Trophoblast cell (in vitro differentiated cells and primary cell): Measurements from ENCODE around the gene UBL4B.

Experiments
- DNase-seq, 2 donors: peaks; one replicate each; pipeline ENCODE4 v3.0.0-alpha.2; 2016
- H2AFZ ChIP-seq: 2 replicates; pipeline ENCODE4 v1.6.1; 2013; ENCODE audit warnings: low read length, moderate library complexity, mild to moderate bottlenecking; ENCODE audit not compliant: insufficient read depth, poor library complexity
- H2AK5ac ChIP-seq: 2 replicates; pipeline ENCODE4 v1.6.1; 2013; ENCODE audit warnings: mild to moderate bottlenecking, low read length
- H2BK120ac ChIP-seq: 2 replicates; pipeline ENCODE4 v1.6.1; 2013; ENCODE audit warnings: low read length, mild to moderate bottlenecking, moderate library complexity; ENCODE audit not compliant: insufficient read depth, poor library complexity
- H2BK12ac ChIP-seq: 2 replicates; pipeline ENCODE4 v1.6.1; 2013; ENCODE audit warnings: mild to moderate bottlenecking, low read length, moderate library complexity
- H2BK5ac ChIP-seq: 2 replicates; pipeline ENCODE4 v1.6.1; 2013; ENCODE audit warnings: low read length, low read depth, moderate library complexity, mild to moderate bottlenecking; ENCODE audit not compliant: poor library complexity
- H3K14ac ChIP-seq: 2 replicates; pipeline ENCODE4 v1.6.1; 2013; ENCODE audit warnings: mild to moderate bottlenecking, low read length
- H3K18ac ChIP-seq: 2 replicates; pipeline ENCODE4 v1.6.1; 2013; ENCODE audit warnings: mild to moderate bottlenecking, low read length
- H3K23ac ChIP-seq: 2 replicates; pipeline ENCODE4 v1.6.1; 2013; ENCODE audit warnings: low read length
- H3K27ac ChIP-seq: 2 replicates; pipeline ENCODE4 v1.5.1; 2013; ENCODE audit warnings: low read depth, mild to moderate bottlenecking, inconsistent platforms, low read length, moderate library complexity
- H3K27me3 ChIP-seq: 2 replicates; pipeline ENCODE4 v1.6.1; 2013; ENCODE audit warnings: inconsistent platforms, mild to moderate bottlenecking, low read length, moderate library complexity; ENCODE audit not compliant: insufficient read depth
- H3K36me3 ChIP-seq, 2 experiments: 1 replicate in 1 of 2; 2 replicates in 1 of 2; pipeline ENCODE4 v1.6.1; 2013; ENCODE audit warnings: low read length in 2 of 2, mild to moderate bottlenecking in 2 of 2, moderate library complexity in 1 of 2; ENCODE audit not compliant: insufficient read depth in 2 of 2, control insufficient read depth in 1 of 2
- H3K4ac ChIP-seq: 2 replicates; pipeline ENCODE4 v1.6.1; 2013; ENCODE audit warnings: low read depth, mild to moderate bottlenecking, low read length, moderate library complexity
- H3K4me1 ChIP-seq, 2 experiments: 1 replicate in 1 of 2; 2 replicates in 1 of 2; pipeline ENCODE4 v1.6.1; 2013; ENCODE audit warnings: low read length in 2 of 2, mild to moderate bottlenecking in 2 of 2, moderate library complexity in 1 of 2; ENCODE audit not compliant: insufficient read depth in 2 of 2, control insufficient read depth in 1 of 2
- H3K4me2 ChIP-seq: 2 replicates; pipeline ENCODE4 v1.6.1; 2013; ENCODE audit warnings: inconsistent platforms, mild to moderate bottlenecking, low read length, moderate library complexity
- H3K4me3 ChIP-seq: 2 replicates; pipeline ENCODE4 v1.5.1; 2013; ENCODE audit warnings: mild to moderate bottlenecking, low read depth, low read length, inconsistent platforms
- H3K79me1 ChIP-seq: one replicate; pipeline ENCODE4 v1.6.1; 2013; ENCODE audit warnings: low read length
- H3K79me2 ChIP-seq: 2 replicates; pipeline ENCODE4 v1.6.1; 2013; ENCODE audit warnings: low read length, mild to moderate bottlenecking; ENCODE audit not compliant: control insufficient read depth, insufficient read depth, poor library complexity
- H3K9ac ChIP-seq: 2 replicates; pipeline ENCODE4 v1.6.1; 2013; ENCODE audit warnings: mild to moderate bottlenecking, low read length
- H3K9me3 ChIP-seq: 2 replicates; pipeline ENCODE4 v1.6.1; 2013; ENCODE audit warnings: low read depth, mild to moderate bottlenecking, control low read depth, inconsistent platforms, low read length; ENCODE audit not compliant: insufficient read depth
- H4K12ac ChIP-seq: 2 replicates; pipeline ENCODE4 v1.6.1; 2013; ENCODE audit warnings: low read depth, mild to moderate bottlenecking, low read length, moderate library complexity
- H4K8ac ChIP-seq: 2 replicates; pipeline ENCODE4 v1.6.1; 2013; ENCODE audit warnings: low read depth, mild to moderate bottlenecking, low read length, moderate library complexity
- H4K91ac ChIP-seq: one replicate; pipeline ENCODE4 v1.6.1; 2013; ENCODE audit warnings: low read depth, mild to moderate bottlenecking, low read length, moderate library complexity
- WGBS: extraction: QIAGEN DNeasy Blood & Tissue Kit; methylation state at CpG from one replicate; pipeline ENCODE4 v1.1.7; 2013; ENCODE audit warnings: missing lambda C conversion rate; ENCODE audit not compliant: insufficient read length, insufficient coverage; ENCODE audit errors: extremely low coverage; 5-methylcytosine and 5-hydroxymethylcytosine counted together

UBL4B gene

GRCh38 chr1:110119843-110120242 is 7.6 kb downstream of the UBL4B start:
- no peak overlapping the region for H4K91ac ChIP-seq
- no peak overlapping the region for H2AFZ ChIP-seq
- no peak overlapping the region for H3K4me3 ChIP-seq
- no peak overlapping the region for H2BK120ac ChIP-seq
- DNase-seq, result no peak
- peaks cover 5% of the 10 kb centered on the region for H3K9me3 ChIP-seq
- no peak overlapping the region for H2BK12ac ChIP-seq
- no peaks in the 10 kb centered on the region for H3K79me1 ChIP-seq
- H3K18ac ChIP-seq, result no peak overlapping the region
- no peak overlapping the region for H3K9ac ChIP-seq
- no peaks in the 10 kb centered on the region for H3K79me2 ChIP-seq
- no peak overlapping the region for H3K27ac ChIP-seq
- no peaks in the 10 kb centered on the region for H3K36me3 ChIP-seq
- H3K4me1 ChIP-seq, result peaks cover 0 to 2% of the 10 kb centered on the region in 2 experiments
- no peak overlapping the region for H3K4ac ChIP-seq
- no peak overlapping the region for H3K23ac ChIP-seq
- no peak overlapping the region for H4K12ac ChIP-seq
- no peaks in the 10 kb centered on the region for H3K27me3 ChIP-seq
- H2BK5ac ChIP-seq, result no peak overlapping the region
- no peak overlapping the region for H4K8ac ChIP-seq
- no peak overlapping the region for H2AK5ac ChIP-seq
- no CpG with 5 or more reads among the region's 3 CpGs for WGBS
- no peak overlapping the region for H3K14ac ChIP-seq
- no peak overlapping the region for H3K4me2 ChIP-seq

- no peak overlapping the region for H2AK5ac ChIP-seq
- no peak overlapping the region for H3K14ac ChIP-seq
- H4K91ac ChIP-seq, result no peak overlapping the region
- no peak overlapping the region for H3K4ac ChIP-seq
- no peak overlapping the region for H3K9ac ChIP-seq
- H3K27me3 ChIP-seq, result no peaks in the 10 kb centered on the region
- H3K79me2 ChIP-seq, result no peaks in the 10 kb centered on the region
- no peaks in the 10 kb centered on the region for H3K36me3 ChIP-seq
- H2BK5ac ChIP-seq, result no peak overlapping the region
- H4K12ac ChIP-seq, result no peak overlapping the region
- H2BK12ac ChIP-seq, result no peak overlapping the region
- no peak overlapping the region for H3K27ac ChIP-seq
- H3K23ac ChIP-seq, result no peak overlapping the region
- DNase-seq, result no peak
- no peak overlapping the region for H2AFZ ChIP-seq
- H3K4me3 ChIP-seq, result no peak overlapping the region
- peaks cover 0 to 2% of the 10 kb centered on the region in 2 experiments for H3K4me1 ChIP-seq
- H2BK120ac ChIP-seq, result no peak overlapping the region
- H3K9me3 ChIP-seq, result peaks cover 5% of the 10 kb centered on the region
- no CpG with 5 or more reads among the region's 12 CpGs for WGBS
- no peak overlapping the region for H4K8ac ChIP-seq
- no peak overlapping the region for H3K4me2 ChIP-seq
- no peak overlapping the region for H3K18ac ChIP-seq
- no peaks in the 10 kb centered on the region for H3K79me1 ChIP-seq
Measured at GRCh38 chr1:110120960-110121561, 8.8 kb downstream of the UBL4B start.

- Histone ChIP-seq H3K9me3 (peaks cover 5% of the 10 kb centered on the region), H3K4me1 (no peaks in the 10 kb centered on the region), H3K27me3 (no peaks in the 10 kb centered on the region), H3K4me3 (no peak overlapping the region), H2BK12ac (no peak overlapping the region), H2BK120ac (no peak overlapping the region), H3K14ac (no peak overlapping the region), H3K27ac (no peak overlapping the region), H3K9ac (no peak overlapping the region), H4K12ac (no peak overlapping the region), H4K8ac (no peak overlapping the region), H3K23ac (no peak overlapping the region), H3K18ac (no peak overlapping the region), H3K36me3 (no peaks in the 10 kb centered on the region), H2AFZ (no peak overlapping the region), H3K4ac (no peak overlapping the region), H4K91ac (no peak overlapping the region), H2AK5ac (no peak overlapping the region), H3K4me2 (no peak overlapping the region), H3K79me1 (no peaks in the 10 kb centered on the region), H2BK5ac (no peak overlapping the region), H3K79me2 (no peaks in the 10 kb centered on the region)
- WGBS, result no CpG with 5 or more reads among the region's 3 CpGs
- DNase-seq, result no peak
Measured at GRCh38 chr1:110123224-110123623, 11.0 kb downstream of the UBL4B start.

- H3K4me1 ChIP-seq, result no peaks in the 10 kb centered on the region
- no peak overlapping the region for H4K12ac ChIP-seq
- H4K91ac ChIP-seq, result no peak overlapping the region
- H2BK12ac ChIP-seq, result no peak overlapping the region
- no peak overlapping the region for H2AFZ ChIP-seq
- H3K23ac ChIP-seq, result no peak overlapping the region
- H3K4me3 ChIP-seq, result no peak overlapping the region
- H3K36me3 ChIP-seq, result no peaks in the 10 kb centered on the region
- H4K8ac ChIP-seq, result no peak overlapping the region
- H3K18ac ChIP-seq, result no peak overlapping the region
- H3K79me2 ChIP-seq, result no peaks in the 10 kb centered on the region
- no peak overlapping the region for H2BK5ac ChIP-seq
- no peak overlapping the region for H3K4ac ChIP-seq
- peaks cover 2% of the 10 kb centered on the region for H3K27me3 ChIP-seq
- H3K14ac ChIP-seq, result no peak overlapping the region
- H3K27ac ChIP-seq, result no peak overlapping the region
- no peak for DNase-seq
- H2AK5ac ChIP-seq, result no peak overlapping the region
- H3K9me3 ChIP-seq, result peaks cover 2% of the 10 kb centered on the region
- no peaks in the 10 kb centered on the region for H3K79me1 ChIP-seq
- no peak overlapping the region for H2BK120ac ChIP-seq
- no CpG with 5 or more reads among the region's 4 CpGs for WGBS
- no peak overlapping the region for H3K4me2 ChIP-seq
- H3K9ac ChIP-seq, result no peak overlapping the region
Measured at GRCh38 chr1:110125810-110126209, 13.6 kb downstream of the UBL4B start.
